Measurements from ENCODE around the gene CDK13.
"Not testable (repeated sequence)": the region's sequence is repeated elsewhere in the genome, so short reads cannot be mapped to it uniquely, and the experiment has no call there.

Gene CDK13

DNA sequence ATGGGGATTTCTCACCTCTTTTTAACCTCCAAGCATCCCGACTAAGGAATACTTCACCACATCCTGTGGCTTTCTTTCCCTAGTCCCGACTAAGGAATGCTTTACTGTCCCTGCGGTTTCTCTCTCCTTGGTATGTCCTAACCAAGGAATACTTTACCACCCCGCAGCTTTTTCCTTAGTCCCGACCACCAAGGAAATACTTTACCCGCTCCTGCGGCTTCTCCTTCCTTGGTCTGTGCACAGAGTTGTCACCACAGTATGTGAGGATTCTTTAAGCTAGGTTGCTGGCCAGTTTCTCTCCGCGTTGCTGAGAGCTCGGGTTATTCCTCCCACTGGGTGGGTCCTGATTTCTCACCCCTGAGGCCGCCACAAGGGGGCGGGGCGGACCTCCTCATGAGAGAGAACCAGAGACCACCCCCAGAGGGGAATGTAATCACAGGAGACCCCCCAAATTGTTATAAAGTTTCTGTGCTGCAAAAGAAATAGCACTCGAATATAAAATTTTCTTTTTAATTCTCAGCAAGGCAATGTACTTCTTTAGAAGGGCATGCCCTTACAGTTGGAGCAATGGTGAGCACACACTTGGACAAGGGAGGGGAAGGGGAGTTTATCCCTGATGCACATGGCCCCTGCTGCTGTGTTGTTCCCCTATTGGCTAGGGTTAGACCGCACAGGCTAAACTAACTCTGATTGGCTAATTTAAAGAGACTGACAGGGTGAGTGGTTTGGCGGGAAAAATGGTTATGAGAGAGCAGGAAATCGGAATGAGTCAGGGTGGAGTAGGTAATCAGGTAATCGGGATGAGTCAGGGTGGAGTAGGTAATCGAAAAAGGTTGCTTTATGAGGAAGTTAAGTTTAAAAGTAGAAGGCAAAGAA lies 197.6 kb downstream of the CDK13 start:
- peaks cover 2% of the 10 kb centered on the region for H3K4me1 ChIP-seq (ENCODE audit: control insufficient read depth, insufficient read depth, low read length)
- no peak overlapping the region for H3K9ac ChIP-seq (ENCODE audit: low read depth, low read length)
- H3K27me3 ChIP-seq (ENCODE audit: control insufficient read depth, insufficient read depth, low read length), result no peaks in the 10 kb centered on the region
- peaks cover 9% of the 10 kb centered on the region for H3K9me3 ChIP-seq (ENCODE audit: control insufficient read depth, insufficient read depth, low read length)
- no peaks in the 10 kb centered on the region for H3K36me3 ChIP-seq (ENCODE audit: control insufficient read depth, insufficient read depth, low read length)
- H3K4me3 ChIP-seq (ENCODE audit: low read depth, low read length), result no peak overlapping the region

- H3K4me3 ChIP-seq (ENCODE audit: low read depth, low read length); H3K36me3 ChIP-seq (ENCODE audit: control insufficient read depth, insufficient read depth, low read length); H3K9me3 ChIP-seq (ENCODE audit: control insufficient read depth, insufficient read depth, low read length); H3K9ac ChIP-seq (ENCODE audit: low read depth, low read length); H3K27me3 ChIP-seq (ENCODE audit: control insufficient read depth, insufficient read depth, low read length); H3K4me1 ChIP-seq (ENCODE audit: control insufficient read depth, insufficient read depth, low read length): not testable (repeated sequence)
Observed at GRCh38 chr7:40148247-40148580, 198.2 kb downstream of the CDK13 start.

GRCh38 chr7:40148671-40149070 lies 198.6 kb downstream of the CDK13 start:
- H3K4me3 ChIP-seq (ENCODE audit: low read depth, low read length), result no peak overlapping the region
- H3K36me3 ChIP-seq (ENCODE audit: control insufficient read depth, insufficient read depth, low read length), result no peaks in the 10 kb centered on the region
- H3K27me3 ChIP-seq (ENCODE audit: control insufficient read depth, insufficient read depth, low read length), result no peaks in the 10 kb centered on the region
- H3K4me1 ChIP-seq (ENCODE audit: control insufficient read depth, insufficient read depth, low read length), result peaks cover 2% of the 10 kb centered on the region
- peaks cover 9% of the 10 kb centered on the region for H3K9me3 ChIP-seq (ENCODE audit: control insufficient read depth, insufficient read depth, low read length)
- H3K9ac ChIP-seq (ENCODE audit: low read depth, low read length), result no peak overlapping the region

Measured in iPS-15b (cell line).